ENCODE results near the gene PPP5C.
A peak's percentile ranks its signal among the peaks of the same experiment; 100 is the strongest.
"Not testable (repeated sequence)": the region's sequence is repeated elsewhere in the genome, so short reads cannot be mapped to it uniquely, and the experiment has no call there.

Gene PPP5C

DNA sequence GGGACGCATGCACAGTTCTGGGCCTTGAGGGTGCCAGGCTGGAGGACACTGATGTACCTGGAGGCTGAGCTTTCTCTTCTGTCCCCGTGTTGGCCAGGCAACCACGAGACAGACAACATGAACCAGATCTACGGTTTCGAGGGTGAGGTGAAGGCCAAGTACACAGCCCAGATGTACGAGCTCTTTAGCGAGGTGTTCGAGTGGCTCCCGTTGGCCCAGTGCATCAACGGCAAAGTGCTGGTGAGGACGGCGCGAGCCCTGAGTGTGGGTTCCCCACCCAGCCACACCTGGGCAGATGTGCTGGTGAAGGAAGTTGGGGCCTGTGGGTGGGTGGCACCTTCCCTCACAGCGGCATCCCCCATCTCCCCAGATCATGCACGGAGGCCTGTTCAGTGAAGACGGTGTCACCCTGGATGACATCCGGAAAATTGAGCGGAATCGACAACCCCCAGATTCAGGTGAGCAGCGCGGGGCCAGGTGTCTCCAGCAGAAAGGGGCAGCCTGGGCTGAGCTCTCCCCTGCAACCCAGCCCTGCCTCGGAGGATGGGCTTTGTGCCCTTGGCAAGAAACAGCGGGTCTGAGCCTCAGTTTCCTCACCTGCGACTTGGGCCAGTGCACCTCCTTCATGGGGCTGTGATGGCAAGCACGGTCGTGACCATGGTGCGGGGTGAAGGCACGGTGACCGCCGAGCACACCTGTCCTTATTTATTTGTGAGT is 40.3 kb downstream of the PPP5C start:
- DNase-seq: peak in 1 of 2 donors; percentile 7

DNA sequence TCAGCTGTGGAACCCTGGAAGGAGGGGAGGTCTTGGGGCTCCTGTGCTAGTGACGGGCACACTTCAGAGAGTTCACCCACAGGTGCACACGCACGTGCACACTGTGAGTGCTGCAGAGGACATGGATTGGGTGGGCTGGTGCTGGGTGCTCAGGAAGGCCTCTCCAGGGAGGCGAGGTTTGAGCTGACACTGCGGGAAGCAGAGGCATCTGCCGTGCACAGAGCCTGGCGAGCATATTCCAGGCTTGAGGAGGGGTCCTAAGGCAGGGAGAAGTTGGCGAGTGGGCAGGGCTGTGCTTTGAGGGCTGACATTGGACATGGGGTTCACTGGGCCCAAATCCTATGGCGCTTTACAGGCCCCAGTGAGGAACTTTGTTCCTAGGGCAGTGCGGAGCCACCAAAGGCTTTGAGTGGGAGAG is 40.8 kb downstream of the PPP5C start:
- no peak for DNase-seq

DNA sequence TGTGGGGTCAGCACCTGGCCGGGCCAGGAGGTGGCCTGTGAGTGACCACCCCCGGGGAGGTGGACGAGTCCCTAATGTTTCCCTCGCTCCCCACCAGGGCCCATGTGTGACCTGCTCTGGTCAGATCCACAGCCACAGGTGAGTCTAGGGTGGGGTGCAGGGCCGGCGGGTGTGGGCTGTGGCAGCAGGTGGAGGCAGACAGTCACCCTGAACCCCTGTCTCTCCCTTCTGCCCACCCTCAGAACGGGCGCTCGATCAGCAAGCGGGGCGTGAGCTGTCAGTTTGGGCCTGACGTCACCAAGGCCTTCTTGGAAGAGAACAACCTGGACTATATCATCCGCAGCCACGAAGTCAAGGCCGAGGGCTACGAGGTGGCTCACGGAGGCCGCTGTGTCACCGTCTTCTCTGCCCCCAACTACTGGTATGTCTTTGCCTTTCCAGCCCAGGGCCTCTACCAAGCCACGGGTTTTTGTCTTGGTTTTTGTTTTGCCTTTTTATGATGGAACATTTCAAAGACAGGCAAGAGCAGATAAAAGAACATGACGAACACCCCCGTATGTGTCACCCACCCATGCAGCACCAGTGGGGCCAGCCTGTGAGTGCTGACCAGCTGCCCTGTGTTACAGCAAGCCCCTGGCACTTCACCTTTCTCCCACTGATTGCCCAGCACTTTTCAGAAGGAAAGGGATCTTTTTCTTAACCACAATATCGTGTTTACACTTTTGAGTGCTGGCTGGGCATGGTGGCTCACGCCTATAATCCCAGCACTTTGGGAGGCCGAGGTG is 41.6 kb downstream of the PPP5C start:
- DNase-seq: no peak

GRCh38 chr19:46390121-46390858 is 43.4 kb downstream of the PPP5C start:
- DNase-seq: no peak

GRCh38 chr19:46390866-46391265 is 44.0 kb downstream of the PPP5C start:
- no peak for DNase-seq

DNA sequence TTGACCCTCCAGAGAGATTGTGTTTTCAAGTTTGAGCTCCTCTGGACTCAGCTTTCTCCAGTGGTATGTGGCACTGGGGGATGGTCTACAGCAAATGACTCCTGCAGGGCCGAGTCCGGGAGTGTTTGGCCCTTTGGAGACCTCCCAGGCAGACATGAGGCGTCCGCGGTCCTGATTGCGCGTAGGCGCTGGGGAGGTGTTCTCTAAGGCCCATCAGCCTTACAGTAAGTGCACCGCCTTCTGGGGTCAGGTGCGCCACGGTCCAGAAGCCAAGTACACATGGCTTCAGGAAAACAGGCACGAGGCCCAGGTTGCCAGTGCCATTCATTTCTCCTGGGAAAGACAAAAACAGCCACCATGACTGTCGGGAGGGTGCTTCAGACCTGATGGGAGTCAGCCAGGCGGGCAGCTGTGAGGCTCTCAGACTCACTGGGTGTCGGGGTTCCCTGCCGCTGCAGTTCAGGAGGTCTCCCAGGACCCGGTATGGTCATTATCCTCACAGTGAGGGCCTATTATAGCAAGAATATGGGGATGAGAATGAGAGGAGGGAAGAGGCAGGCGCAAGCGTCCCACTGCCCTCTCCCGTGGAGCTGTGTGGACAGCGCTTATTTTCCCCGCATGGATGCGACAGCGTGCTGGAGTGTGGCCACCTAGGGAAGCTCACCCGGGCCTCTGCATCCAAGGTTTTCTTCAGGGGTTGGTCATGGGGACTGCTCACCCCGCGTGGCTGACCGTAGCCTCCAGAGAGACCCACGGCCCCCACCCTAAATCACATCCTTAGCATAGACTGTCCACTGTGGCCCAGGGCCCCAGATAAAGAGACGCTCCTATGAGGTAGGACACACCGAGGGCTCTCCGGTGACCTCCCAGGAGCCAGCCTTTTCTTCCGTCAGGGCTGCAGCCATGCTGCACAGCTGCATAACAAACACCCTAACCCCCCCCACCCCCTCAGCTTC is 44.7 kb downstream of the PPP5C start:
- DNase-seq: no peak

- DNase-seq: no peak
Observed at GRCh38 chr19:46392252-46392801, 45.4 kb downstream of the PPP5C start.

- DNase-seq: no peak
Observed at GRCh38 chr19:46392837-46393236, 46.0 kb downstream of the PPP5C start.

DNA sequence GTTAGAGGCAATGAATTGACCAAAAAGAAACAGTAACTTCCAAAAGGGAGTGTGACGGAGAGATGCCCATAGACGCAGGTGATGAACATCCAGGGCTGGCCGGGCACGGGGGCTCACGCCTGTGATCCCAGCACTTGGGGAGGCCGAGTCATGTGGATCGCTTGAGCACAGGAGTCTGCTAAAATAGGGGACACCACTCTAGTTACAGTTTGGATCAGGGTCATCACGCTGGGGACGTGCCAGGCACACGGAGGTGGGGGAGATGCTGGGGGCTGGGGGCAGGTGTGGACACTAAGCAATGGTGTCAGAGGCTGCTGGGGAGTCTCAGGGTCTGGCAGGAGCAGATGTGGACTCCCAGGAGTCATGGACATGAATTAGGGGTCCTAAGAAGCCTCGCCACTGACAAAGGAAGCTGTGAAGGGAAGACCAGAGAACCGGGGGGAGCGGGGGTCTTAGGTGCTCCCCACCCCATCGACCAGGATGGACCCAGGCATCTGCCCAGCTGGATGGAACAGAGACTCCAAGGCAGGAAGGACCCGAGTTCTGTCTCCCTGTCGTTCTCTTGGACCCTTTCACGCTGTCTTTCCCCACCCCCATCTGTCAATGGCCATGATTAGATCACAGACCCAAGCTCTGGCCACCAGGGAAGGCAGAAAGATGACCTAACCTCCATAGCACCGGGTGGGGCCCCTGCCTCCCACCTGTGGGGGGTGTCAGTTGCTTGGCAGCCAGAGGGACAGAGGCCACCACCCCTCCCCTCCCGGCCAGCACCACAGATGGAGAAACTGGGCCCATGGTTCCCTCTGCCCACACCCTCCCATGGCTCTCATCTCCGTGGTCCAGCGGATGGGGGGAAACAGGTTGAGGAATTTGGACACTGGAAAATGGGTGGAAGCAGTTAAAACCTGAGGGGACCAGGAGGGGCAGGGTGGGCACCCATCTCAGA is 46.8 kb downstream of the PPP5C start:
- no peak for DNase-seq

- DNase-seq: no peak
Observed at GRCh38 chr19:46394402-46394797, 47.5 kb downstream of the PPP5C start.

- not testable (repeated sequence) for DNase-seq
Observed at GRCh38 chr19:46397801-46398479, 51.1 kb downstream of the PPP5C start.

- no peak for DNase-seq
Observed at GRCh38 chr19:46402725-46403124, 55.8 kb downstream of the PPP5C start.

DNA sequence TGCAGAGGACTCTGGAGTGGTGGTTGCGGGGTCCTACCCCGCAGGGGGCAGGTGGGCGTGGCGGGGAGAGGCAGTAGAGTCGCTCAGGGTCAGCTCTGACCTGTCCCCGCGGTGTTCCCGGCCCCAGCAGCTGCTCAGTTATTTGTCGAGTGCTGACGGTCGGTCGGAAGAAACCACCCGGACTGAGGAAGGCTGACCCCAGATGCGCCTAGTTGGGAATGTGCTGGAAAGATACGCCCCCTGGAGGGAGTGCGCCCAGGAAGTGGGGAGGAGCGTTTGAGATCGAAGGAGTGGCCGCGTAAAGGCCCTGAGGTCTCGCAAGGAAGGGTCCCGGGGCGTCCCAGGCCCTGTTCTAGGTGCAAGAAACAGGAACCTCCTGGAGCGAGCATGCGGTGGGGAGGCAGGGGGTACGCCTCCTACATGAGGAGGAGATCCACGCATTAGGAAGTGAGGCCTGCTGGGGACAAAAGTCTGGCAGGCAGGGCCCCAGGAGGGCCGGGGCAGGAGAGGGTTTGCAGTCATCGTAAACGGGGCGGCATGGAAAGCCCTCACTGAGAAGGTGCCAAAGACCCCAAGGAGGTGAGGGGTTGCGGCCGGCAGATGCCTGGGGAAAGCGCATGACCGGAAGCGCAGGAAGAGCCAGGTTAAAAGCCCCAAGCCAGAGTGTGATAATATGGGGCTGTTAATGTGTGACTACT is 57.3 kb downstream of the PPP5C start:
- DNase-seq: no peak

DNA sequence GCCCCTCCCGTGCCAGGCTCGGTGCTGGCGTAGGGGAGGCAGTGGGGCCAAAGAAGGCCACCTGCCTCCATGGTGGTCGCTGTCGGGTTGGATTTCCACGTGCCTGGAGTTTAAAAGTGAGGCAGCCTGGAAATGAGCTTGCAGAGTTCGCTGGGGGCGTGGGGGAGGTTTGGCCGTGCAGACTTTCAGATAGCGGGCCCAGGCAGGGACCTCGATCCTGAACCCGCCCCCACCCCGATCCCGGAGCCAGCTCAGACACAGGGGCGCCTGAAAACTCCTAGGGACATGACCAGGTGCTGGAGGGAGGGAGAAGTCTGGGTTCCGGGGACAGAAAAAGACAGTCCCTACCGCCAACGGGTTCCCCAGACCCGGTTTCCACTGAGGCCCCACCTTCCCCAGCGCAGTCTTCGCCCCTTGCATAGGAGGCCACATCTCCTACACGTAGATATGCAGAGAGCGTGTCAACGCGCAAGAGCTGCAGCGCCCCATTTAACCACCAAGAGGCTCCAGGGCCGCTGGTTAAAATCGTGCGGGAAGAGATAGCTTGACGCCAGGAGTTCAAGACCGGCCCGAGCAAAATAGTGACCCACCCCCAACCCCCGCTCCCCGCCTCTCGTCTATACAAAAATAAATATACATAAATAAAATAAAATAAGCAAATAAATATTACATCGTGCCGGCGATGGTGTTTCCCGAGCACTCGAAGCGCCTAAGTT is 58.0 kb downstream of the PPP5C start:
- no peak for DNase-seq

GRCh38 chr19:46406976-46407375 is 60.1 kb downstream of the PPP5C start:
- no peak for DNase-seq

DNA sequence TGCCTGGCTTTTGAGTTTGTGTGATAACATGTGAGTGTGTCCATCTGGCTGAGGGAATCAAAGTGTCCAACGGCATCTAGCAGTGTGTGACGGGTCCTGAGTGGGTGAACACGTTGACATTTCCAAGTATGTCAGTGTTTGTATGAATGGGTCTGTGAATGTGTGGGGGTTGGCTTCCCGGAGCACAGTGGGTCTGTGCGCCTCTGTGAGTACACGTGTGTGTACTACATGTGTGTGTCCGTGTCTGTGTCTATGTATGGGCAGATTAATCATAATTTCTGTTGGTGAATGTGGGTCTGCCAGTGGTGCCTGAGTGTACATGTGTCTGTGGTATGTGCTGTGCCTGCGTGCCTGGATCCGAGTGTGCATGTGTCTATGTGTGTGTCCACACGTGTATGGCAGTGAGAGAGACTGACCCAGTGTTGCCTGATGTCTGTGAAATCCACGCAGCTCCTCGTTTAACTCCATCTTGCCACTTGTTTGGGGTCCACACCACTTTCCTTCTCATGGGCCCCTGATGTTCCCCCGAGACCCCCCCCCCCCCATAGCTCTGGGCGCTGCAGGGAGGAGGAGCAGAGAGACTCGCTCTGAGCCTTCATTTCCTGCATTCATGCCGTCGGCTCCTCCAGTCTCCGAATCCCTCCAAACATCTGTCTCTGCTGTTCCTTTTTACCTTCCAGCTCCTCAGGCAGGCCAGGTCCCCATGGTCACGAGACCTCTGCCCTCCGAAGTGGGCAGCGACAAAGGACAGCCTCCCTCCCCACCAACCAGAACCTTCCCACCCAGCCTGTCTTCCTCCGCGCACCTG is 61.2 kb downstream of the PPP5C start:
- DNase-seq: no peak

GRCh38 chr19:46408664-46409039 is 61.8 kb downstream of the PPP5C start:
- no peak for DNase-seq

- DNase-seq: no peak
Observed at GRCh38 chr19:46409191-46409590, 62.3 kb downstream of the PPP5C start.

All from CD4-positive, alpha-beta T cell treated with Interleukin-4 for 1 hour (primary cell).